HG03469 (cell line): ENCODE data around the gene ADI1.
"Not testable (repeated sequence)": the region's sequence is repeated elsewhere in the genome, so short reads cannot be mapped to it uniquely, and the experiment has no call there.

Experiments
- ATAC-seq: cut with Tn5 transposase; IDR thresholded peaks from one replicate; pipeline ENCODE4 v1.9.1; 2021; ENCODE audit warnings: mild to moderate bottlenecking, moderate library complexity, moderate number of reproducible peaks; ENCODE audit not compliant: unreplicated experiment

Gene ADI1

DNA sequence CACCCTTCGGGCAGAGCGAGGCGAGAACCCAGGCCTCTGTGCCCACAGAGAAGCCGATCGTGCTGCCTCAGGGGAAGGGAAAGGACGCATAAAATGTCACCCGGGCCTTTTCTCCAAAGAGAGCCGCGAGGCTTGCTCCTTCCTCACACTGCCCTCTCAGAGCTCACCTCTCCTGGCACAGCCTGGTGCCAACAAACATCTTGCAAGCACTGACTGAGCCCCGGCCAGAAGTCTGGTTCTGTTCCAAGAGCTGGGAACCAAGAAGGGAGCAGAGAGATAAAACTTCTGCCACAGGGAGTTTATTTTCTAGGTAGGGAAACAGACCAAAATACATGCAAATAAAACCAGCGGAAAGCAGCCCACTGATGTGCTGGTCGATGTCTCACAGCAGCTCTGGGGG, 13.6 kb upstream of the ADI1 start:
- no peak for ATAC-seq

DNA sequence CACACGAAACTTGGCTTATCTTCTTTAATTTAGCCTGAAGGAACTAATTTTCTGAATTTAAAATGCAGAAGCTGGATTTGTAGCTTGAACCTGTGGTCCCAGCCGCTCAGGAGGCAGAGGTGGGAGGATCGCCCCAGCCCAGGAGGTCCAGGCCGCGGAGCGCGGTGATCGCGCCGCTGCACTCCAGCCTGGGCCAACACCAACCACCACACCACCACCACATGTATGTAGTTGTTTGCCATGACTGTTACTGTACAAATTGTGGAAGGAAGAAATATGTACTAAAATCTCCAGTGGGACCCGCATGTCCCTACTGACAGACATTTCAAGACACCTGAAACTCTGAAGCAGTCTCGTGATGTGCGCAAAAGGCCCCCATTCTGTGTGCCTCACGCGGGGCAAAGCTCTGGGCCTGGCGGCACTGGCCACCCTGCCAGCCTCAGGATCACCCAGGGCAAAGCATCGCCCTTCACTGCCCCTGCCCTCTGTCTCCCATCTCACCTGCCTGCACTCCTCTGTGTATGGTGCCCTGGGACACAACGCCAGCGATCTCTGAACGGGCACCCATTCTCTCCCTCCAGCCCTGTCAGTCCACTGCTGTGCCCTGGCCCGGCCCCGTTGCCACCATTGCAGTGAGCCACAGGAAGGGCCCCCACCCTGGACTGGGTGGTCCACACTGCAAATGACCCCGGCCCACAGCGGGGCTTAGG, 10.1 kb upstream of the ADI1 start:
- ATAC-seq = no peak

DNA sequence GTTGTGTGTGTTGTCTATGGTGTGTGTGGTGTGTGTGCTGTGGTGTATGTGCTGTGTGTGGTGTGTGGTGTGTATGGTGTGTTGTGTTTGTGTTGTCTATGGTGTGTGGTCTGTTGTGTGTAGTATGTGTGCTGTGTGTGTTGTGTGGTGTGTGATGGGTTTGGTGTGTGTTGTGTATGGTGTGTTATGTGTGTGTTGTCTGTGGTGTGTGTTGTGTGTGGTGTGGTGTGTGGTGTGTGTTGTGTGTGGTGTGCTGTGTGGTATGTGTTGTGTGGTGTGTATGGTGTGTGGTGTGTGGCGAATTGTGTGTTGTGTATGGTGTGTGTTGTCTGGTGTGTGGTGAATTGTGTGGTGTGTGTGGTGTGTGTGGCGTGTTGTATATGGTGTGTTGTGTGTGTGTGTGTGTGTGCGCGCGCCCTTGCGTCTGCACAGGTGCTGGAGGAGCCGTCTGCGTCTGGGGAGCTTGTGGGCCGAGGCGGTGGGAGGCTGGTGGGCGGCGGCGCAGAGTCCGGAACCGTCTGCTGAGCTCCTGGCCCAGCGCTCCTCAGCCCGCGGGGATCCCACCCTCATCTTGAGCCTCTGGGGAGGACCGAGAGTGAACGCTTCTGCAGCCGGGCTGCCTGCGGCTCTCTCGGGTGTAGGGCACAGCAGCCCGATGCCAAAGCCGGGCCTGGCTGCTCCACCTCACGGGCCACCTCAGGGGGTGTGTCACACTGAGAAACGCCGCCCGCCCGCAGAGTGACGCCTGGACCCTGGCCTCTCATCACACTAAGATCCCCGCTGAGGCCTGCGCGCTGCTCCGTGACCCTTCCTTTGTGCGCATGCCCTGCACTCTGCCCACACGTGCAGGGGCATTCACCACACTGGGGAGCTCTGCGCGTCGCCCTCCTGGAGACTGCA, 8.8 kb upstream of the ADI1 start:
- no peak for ATAC-seq

DNA sequence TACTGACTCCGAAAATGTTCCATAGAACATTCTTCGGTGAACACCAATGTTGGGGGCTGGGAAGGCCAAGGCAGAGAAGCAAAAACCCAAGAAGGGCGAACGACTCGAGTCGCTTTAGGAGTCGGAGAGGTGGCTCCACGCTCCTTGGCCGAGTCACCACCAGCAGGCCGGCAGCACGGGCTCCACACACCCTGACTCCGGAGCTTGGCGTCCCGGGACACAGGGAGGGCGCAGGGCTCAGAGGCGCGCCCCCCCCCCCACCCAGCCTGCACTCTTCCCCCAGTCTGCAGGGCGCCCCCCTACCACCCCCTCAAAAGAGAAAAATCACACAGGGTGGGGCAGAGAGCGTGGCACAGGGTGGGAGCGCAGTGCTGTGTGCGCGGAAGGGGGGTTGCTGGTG, 7.5 kb upstream of the ADI1 start:
- no peak for ATAC-seq

DNA sequence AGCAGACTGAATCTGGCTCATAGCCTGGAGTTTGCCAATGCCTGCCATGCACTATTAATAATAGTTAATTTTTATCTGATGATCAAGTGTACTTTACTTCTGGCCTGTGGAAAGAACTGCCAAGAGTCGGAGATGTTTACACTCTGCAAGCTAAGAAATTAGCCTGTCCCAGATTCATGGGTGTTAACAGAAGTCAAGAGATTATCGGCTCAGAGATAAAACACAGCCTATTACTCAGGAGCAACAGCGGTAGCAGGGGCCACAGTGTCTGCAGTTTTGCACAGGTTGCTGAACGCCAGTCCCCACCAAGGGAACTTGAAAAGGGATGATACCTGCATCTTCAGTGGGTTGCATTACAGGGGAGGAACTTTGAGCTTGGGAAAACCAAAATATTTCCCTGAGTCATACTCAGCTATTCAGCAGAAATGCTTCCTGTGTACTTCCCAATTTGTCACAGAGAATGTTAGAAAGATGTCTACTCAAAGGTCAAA, 4.3 kb upstream of the ADI1 start:
- no peak for ATAC-seq

DNA sequence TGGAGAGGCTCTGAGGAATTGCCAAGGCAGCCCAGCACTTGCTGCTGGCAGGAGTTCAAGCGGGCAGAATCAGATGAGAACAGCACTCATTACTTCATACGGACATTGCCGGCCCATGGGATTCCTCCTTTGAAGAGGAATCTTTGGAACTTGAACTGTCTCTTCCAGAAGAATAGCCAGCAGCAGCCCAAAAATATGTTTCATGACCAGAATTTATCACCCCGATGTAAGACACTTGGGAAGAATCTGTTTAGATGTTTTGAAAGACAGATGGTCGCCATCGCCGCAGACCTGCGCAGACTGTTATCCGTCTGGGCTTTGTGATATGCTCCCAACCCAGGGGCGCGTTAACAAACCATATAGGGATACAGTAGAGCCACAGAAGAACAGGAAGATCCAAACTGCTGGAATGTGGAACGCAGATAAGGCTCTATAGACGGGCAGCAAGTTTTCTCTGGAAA, 3.7 kb upstream of the ADI1 start:
- no peak for ATAC-seq

DNA sequence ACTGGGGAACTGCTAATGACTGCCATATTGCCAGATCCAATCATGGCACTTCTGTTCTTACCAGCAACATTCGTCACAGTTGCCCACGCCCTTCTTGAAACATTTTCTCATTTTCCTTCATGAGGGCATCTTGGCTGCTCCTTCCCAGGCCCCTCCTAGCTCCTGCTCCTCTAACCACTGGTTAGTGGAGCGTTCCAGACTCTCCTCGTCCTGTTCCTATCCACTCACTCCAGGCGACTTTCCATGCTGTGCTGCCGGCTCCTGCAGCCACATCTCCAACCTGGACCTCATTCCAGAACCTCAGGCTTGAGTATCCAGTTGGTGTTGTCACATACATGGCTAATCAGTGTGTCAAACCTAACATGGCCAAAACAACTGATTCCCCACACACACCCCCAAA, 1.3 kb upstream of the ADI1 start:
- ATAC-seq = no peak

DNA sequence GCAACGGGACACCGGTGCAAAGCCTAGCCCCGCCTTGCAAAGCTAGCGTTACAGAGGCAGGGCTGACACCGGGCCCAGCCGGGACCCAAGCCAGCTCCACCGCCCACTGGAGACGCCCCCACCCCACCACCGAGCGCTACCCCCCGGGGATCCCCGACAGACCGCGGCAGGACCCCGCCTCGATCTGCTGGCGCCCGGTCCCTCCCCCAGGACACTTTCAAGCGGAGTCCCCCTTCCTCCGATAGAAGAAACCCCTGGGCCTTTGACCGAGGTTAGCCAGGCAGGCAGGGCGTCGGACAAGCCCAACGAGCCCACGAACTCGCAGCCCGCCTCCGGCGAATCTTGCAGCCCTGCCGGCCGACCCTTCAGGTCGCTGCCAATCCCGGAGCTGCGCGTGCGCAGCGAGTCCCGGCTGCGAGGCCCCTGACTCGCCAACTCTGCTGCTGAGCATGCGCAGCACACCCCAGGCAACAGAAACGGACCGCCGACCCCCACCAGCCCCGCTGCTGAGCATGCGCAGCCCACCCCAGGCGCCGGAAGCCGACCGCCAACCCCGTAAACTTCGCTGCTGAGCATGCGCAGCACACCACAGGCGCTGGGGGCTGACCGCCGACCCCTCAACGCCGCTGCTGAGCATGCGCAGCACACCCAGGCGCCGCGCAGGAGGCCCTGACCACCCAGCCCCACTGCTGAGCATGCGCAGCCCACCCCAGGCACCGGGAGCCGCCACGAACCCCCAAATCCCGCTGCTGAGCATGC, 656 bp downstream of the ADI1 start:
- ATAC-seq = peak; percentile 75

DNA sequence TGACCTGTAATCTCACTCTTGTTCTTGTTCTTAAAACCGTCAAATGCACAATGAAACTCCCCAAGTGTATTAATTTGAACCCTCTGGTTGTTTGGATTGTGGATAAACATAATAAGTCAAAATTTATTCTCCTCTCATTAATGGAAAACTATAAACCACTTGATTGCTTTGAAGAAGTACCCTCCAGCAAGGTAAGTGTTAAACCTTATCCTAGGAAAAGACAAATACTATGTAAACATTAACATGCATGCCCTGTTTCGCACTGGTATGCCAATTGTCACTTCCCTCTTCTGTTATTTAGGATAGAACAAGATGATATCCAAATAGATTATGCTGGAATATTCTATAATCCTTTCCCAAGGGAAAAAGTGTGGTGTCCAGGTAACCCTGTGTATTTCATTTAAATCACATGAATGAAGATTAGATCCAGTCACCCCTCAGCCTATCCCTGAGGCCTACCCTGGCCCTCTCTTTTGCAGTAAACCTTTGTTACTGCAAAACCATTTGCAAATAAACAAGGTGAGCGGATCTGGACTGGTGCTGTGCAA, 1.3 kb downstream of the ADI1 start:
- no peak for ATAC-seq

DNA sequence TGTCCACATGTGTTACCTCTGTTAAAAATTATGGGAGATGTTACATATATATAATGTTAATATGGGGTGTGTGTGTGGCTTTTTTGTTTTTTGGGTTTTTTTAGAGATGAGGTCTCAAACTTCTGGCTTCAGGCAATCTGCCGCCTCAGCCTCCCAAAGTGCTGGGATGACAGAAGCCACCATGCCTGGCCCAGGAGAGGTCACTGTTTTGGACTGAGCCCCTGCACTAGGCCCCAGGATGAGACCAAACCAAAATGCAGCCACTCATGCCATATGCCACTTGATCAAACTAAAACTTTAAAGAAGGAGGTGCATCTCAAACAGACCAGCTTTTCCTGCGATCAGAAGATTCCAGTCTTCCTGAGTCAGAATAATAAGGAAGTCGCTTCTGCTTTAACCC, 2.5 kb downstream of the ADI1 start:
- ATAC-seq = no peak

DNA sequence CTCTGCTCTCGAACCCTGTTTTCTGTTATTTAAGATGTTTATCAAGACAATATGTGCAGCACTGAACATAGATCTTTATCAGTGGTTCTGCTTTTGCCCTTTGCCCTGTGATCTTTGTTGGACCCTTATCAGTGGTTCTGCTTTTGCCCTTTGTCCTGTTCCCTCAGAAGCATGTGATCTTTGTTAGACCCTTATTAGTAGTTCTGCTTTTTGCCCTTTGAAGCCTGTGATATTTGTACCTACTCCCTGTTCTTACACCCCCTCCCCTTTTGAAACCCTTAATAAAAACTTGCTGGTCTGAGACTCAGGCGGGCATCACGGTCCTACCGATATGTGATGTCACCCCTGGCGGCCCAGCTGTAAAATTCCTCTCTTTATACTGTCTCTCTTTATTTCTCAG, 3.9 kb downstream of the ADI1 start:
- ATAC-seq = not testable (repeated sequence)

DNA sequence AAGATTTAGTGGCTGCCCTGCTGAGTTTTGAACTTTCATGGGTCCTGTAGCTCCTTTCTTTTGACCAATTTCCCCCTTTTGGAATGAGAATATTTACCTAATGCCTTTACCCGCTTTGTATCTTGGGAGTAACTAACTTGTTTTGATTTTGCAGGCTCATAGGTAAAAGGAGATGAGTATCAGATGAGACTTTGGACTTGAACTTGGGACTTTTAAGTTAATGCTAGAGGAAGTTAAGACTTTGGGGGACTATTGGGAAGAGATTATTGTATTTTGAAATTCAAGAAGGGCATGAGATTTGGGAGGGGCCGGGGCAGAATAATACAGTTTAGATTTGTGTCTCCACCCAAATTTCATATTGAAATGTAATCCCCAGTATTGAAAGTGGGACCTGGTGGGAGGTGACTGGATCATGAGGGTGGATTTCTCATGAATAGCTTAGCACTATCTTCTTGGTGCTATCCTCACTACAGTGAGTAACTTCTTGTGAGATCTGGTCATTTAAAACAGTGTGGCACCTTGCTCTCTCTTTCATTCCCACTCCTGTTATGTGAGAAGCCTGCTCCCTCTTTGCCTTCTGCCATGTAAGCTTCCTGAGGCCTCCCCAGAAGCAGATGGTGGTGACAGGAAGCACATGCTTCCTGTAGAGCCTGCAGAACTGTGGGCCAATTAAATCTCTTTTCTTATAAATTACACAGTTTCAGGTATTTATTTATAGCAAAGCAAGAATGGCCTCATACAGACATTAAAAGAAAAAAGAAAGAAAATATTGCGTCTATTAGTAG, 6.1 kb downstream of the ADI1 start:
- no peak for ATAC-seq

DNA sequence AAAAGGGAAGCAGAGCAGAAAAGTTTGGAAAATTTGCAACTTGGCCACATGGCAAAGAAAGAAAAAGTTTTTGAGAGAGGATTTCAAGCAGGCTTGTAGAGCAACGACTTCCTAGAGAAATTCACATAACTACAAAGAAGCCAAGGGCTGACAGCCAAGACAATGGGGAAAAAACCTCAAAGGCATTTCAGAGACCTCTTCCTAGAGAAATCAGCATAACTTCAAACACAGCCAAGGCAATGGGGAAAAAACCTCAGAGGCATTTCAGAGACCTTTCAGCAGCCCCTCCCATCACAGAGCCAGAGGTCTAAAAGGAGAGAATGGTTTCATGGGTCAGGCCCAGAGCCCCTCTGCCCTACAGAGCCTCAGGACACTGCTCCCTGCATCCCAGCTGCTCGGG, 7.2 kb downstream of the ADI1 start:
- ATAC-seq = no peak

DNA sequence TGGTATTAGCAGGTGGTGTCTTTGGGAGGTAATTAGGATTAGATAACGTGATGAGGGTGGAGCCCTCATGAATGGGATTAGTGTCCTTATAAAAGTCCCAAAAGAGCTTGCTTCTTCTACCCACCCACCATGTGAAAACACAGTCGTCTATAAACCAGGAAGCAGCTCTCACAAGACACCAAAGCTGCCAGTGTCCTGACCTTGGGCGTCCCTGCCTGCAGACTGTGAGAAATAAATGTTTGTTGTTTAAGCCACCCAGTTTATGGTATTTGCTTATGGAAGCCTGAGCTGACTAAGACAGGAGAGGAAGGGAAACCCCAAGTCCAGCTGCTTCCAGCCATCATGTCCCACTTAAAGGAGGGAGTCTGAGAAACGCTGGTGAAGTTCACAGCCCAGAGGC, 13.6 kb downstream of the ADI1 start:
- ATAC-seq = no peak

DNA sequence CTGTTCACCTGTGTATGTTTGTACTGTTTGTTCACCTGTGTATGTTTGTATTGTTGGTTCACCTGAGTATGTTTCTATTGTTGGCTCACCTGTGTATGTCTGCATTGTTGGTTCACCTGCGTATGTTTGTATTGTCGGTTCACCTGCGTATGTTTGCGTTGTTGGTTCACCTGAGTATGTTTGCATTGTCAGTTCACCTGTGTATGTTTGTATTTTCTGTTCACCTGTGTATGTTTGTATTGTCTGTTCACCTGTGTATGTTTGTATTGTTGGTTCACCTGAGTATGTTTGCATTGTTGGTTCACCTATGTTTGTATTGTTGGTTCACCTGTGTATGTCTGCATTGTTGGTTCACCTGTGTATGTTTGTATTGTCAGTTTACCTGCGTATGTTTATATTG, 14.6 kb downstream of the ADI1 start:
- ATAC-seq = no peak

DNA sequence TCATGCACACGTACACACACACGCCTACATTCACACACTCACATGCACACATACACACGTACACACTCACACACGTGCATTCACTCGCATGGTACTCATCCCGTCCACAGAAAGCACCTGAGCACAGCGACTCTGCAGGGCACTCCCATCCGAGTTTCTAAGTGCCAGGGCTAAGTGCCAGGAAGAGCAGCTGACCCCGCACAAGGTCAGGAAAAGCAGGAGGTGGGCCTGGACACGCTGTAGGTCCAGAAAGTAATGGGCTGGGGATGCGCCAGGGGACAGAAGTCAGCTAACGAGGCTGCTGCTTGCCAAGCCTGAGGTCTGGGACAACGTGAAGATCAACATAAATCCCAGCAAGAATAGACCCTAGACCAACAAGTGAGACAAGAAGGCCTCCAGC, 15.8 kb downstream of the ADI1 start:
- no peak for ATAC-seq

DNA sequence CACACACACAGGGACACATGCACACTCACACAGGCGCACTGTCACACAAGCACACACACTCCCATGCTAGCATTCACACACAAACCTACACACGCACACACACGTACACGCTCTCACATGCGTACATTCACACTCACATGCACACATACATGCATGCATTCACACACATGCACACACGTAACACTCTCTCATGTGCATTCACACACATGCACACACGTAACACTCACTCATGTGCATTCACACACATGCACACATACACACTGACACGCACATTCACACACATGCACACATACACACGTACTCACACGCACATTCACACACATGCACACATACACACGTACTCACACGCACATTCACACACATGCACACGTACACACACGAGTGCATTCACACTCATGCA, 16.3 kb downstream of the ADI1 start:
- no peak for ATAC-seq

DNA sequence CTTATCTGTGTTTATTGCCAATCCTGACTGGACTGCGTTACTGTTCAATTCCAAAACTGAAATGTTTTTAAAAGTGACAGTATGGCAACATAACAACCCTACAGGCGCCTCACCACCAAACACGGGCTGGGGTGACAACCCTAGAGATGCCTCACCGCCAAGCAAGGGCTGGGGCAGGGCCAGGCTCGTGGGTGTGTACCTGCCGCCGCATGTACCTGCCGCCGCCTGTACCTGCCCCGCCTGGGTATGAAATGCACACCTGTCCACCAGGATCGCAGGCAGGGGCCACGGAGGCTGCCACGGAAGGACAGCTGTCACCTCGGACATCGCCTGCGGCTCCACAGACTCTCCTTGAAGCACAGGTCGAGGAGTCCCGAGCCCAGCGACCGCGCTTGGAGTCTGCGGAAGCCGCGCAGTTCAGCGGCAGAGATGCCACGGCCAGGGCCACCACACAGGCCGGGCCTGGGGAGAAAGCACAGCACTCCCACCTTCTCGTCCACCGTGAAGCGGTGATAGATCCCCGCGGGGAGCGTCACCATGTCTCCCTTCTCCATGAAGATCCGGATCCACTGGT, 18.9 kb downstream of the ADI1 start:
- no peak for ATAC-seq

DNA sequence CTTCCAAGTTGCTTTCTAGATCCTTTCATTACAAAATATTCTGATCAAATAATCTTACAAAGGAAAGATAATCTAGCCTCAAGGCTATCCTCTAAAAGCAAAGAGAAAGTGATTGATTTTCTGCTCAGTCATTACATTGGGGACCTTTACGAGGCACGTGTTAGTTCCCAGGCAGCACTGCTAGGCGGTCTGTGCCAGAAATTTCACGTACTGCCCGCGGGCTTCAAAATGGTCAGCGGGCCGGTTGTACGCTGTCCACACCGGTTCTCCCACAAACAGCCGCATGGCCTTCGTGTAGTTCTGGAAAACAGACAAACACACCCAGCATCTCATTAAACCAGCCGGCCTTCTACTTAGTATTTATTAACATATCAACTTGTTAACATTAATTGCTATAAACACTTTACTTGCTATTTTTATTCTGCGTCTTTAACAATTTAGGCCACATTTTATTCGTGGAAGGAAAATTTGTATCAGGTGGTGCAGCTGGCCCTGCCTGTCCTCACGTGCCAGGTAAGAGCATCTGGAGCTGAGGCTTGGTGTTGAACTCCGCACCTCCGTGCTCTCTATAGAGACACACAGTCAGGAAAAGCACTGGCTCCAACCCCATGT, 20.4 kb downstream of the ADI1 start:
- no peak for ATAC-seq

DNA sequence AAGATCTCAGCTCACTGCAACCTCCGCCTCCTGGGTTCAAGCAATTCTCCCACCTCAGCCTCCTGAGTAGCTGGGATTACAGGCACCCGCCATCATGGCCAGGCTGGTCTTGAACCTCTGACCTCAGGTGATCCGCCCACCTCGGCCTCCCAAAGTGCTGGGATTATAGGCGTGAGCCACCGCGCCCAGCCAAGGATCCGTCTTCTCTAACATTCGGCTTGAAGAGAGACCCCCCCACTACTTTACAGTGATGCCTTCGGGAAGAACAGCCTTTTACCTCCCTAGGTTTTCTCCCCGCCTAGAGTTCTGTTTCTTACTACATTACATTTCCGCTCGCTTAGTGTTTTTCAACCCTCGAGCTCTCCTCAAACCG, 22.6 kb downstream of the ADI1 start:
- not testable (repeated sequence) for ATAC-seq
